Activated CD4-positive, alpha-beta T cell treated with anti-CD3 and anti-CD28 coated beads, Interleukin-2, amount 10 ng/mL, durations not matched to agents 24 days and 14 days (primary cell): Measurements from ENCODE around the gene PRX. TPM values are rescaled to one million over a fixed set of nuclear protein-coding genes. Genes with fewer than 3 reads are reported as not detected.

Experiments used
- total RNA-seq: library from RNA; stranded (reverse); gene quantifications from 2 replicates; pipeline ENCODE4 v1.2.3, GENCODE V29; 2022

The PRX gene
- total RNA-seq, 1 donor from 2014 or later = 0.84 TPM

Other genes with a start within 250 kb of the PRX start
- gene MAP3K10, start 222.0 kb downstream of the PRX start, total RNA-seq = 16.6 and 17.6 TPM in 2 replicates
- gene TTC9B, start 195.0 kb downstream of the PRX start, total RNA-seq = not detected in 2 replicates
- 0.19 and 0.28 TPM in 2 replicates for gene CCNP, start 186.7 kb downstream of the PRX start, total RNA-seq
- 160 and 163 TPM in 2 replicates for gene AKT2, start 128.0 kb downstream of the PRX start, total RNA-seq
- 24.4 and 28.9 TPM in 2 replicates for gene C19orf47, start 65.0 kb downstream of the PRX start, total RNA-seq
- 49.4 and 52.2 TPM in 2 replicates for gene PLD3, start 64.7 kb downstream of the PRX start, total RNA-seq
- gene HIPK4, start 23.2 kb downstream of the PRX start, total RNA-seq = not detected in 2 replicates
- gene SERTAD1, start 12.6 kb upstream of the PRX start, total RNA-seq = 19.3 and 20.8 TPM in 2 replicates
- 10.8 and 12.5 TPM in 2 replicates for gene SERTAD3, start 31.0 kb upstream of the PRX start, total RNA-seq
- gene BLVRB, start 52.4 kb upstream of the PRX start, total RNA-seq = 7.5 and 10.6 TPM in 2 replicates
- 0.36 and 0.51 TPM in 2 replicates for gene SPTBN4, start 53.6 kb upstream of the PRX start, total RNA-seq
- gene SHKBP1, start 163.5 kb upstream of the PRX start, total RNA-seq = 111 and 113 TPM in 2 replicates
- 123 and 126 TPM in 2 replicates for gene LTBP4, start 188.0 kb upstream of the PRX start, total RNA-seq